GM23338 (cell line): ENCODE data around the gene OLA1. TPM values are rescaled to one million over a fixed set of nuclear protein-coding genes. Genes with fewer than 3 reads are reported as not detected.

Experiments used
- ATAC-seq: fragments of 200-7000 bp; cut with Tn5 transposase; 3 replicates; pipeline ENCODE4 v1.9.1; 2020
- DNase-seq: peaks from one replicate; pipeline ENCODE4 v3.0.0-alpha.2; 2015; ENCODE audit warnings: low spot score
- H2AFZ ChIP-seq: fragments of 200-600 bp; sonication (generic); 2 replicates; pipeline ENCODE4 v1.8.0; 2016; ENCODE audit warnings: antibody characterized with exemption, mild to moderate bottlenecking, moderate library complexity
- H3F3A ChIP-seq: fragments of 200-600 bp; sonication (generic); replicated peaks from 2 replicates; pipeline ENCODE4 v1.8.0; 2017; ENCODE audit warnings: antibody characterized with exemption, mixed run types, low read depth
- H3K27ac ChIP-seq: fragments of 200-600 bp; sonication (generic); 2 replicates; pipeline ENCODE4 v1.6.1; 2016; ENCODE audit warnings: low read depth
- H3K27me3 ChIP-seq: fragments of 200-600 bp; sonication (generic); 2 replicates; pipeline ENCODE4 v1.8.0; 2016; ENCODE audit warnings: mild to moderate bottlenecking, mixed run types, moderate library complexity; ENCODE audit not compliant: insufficient read depth
- H3K36me3 ChIP-seq: fragments of 200-600 bp; sonication (generic); 2 replicates; pipeline ENCODE4 v1.8.0; 2016; ENCODE audit warnings: mild to moderate bottlenecking; ENCODE audit not compliant: insufficient read depth
- H3K4me1 ChIP-seq: fragments of 200-600 bp; sonication (generic); 2 replicates; pipeline ENCODE4 v1.8.0; 2016; ENCODE audit warnings: mild to moderate bottlenecking, moderate library complexity; ENCODE audit not compliant: insufficient read depth
- H3K4me2 ChIP-seq: fragments of 200-600 bp; sonication (generic); 2 replicates; pipeline ENCODE4 v1.7.1; 2017; ENCODE audit warnings: mixed run types
- H3K4me3 ChIP-seq: fragments of 200-600 bp; sonication (generic); 2 replicates; pipeline ENCODE4 v1.6.1; 2016; ENCODE audit warnings: mixed run types
- H3K79me2 ChIP-seq: fragments of 200-600 bp; sonication (generic); replicated peaks from 2 replicates; pipeline ENCODE4 v1.8.0; 2017; ENCODE audit warnings: mild to moderate bottlenecking; ENCODE audit not compliant: insufficient read depth
- H3K9me2 ChIP-seq: fragments of 200-600 bp; sonication (generic); 2 replicates; pipeline ENCODE4 v1.8.0; 2017; ENCODE audit not compliant: insufficient read depth
- H4K20me1 ChIP-seq: fragments of 200-600 bp; sonication (generic); replicated peaks from 2 replicates; pipeline ENCODE4 v1.8.0; 2017; ENCODE audit warnings: mild to moderate bottlenecking; ENCODE audit not compliant: insufficient read depth
- H3K27ac Mint-ChIP-seq: 2 replicates; pipeline ENCODE4 v1.8.0; 2020; ENCODE audit warnings: inconsistent platforms, mild to moderate bottlenecking, moderate library complexity, mixed read lengths
- H3K27me3 Mint-ChIP-seq: 3 replicates; pipeline ENCODE4 v1.8.0; 2022; ENCODE audit warnings: low read depth, mild to moderate bottlenecking, moderate library complexity, mixed read lengths, inconsistent platforms; ENCODE audit not compliant: insufficient read depth, poor library complexity
- H3K36me3 Mint-ChIP-seq: 3 replicates; pipeline ENCODE4 v1.8.0; 2021; ENCODE audit warnings: low read depth, mild to moderate bottlenecking, inconsistent platforms, moderate library complexity, mixed read lengths
- H3K4me1 Mint-ChIP-seq: 3 replicates; pipeline ENCODE4 v1.8.0; 2020; ENCODE audit warnings: mild to moderate bottlenecking, inconsistent platforms, mixed read lengths
- H3K4me3 Mint-ChIP-seq: 3 replicates; pipeline ENCODE4 v1.8.0; 2021; ENCODE audit warnings: moderate library complexity, mild to moderate bottlenecking, inconsistent platforms, mixed read lengths
- H3K9me3 Mint-ChIP-seq: 3 replicates; pipeline ENCODE4 v1.8.0; 2020; ENCODE audit warnings: moderate library complexity, mild to moderate bottlenecking, inconsistent platforms, mixed read lengths
- CREB1 ChIP-seq: fragments of 250-450 bp; sonication (Bioruptor Pico); IDR thresholded peaks from 2 replicates; pipeline ENCODE4 v1.5.0; 2020; ENCODE audit warnings: low read depth, mild to moderate bottlenecking, moderate library complexity
- EZH2 ChIP-seq: fragments of 200-600 bp; sonication (generic); IDR thresholded peaks from one replicate; pipeline ENCODE4 v1.8.0; 2017; ENCODE audit warnings: antibody characterized with exemption, mild to moderate bottlenecking, low read depth; ENCODE audit not compliant: unreplicated experiment
- EZH2phosphoT487 ChIP-seq: fragments of 200-600 bp; sonication (generic); IDR thresholded peaks from one replicate; pipeline ENCODE4 v1.8.1; 2018; ENCODE audit warnings: antibody characterized with exemption; ENCODE audit not compliant: unreplicated experiment
- JUNB ChIP-seq: IDR thresholded peaks from one replicate; pipeline ENCODE4 v1.6.1; 2016; ENCODE audit warnings: antibody characterized with exemption; ENCODE audit not compliant: unreplicated experiment
- NANOG ChIP-seq: IDR thresholded peaks from 2 replicates; pipeline ENCODE4 v1.6.1; 2016; ENCODE audit warnings: antibody characterized with exemption, borderline replicate concordance
- POLR2AphosphoS5 ChIP-seq: IDR thresholded peaks from 2 replicates; pipeline ENCODE4 v1.6.1; 2016; ENCODE audit warnings: antibody characterized with exemption, low read depth
- REST ChIP-seq: IDR thresholded peaks from one replicate; pipeline ENCODE4 v1.6.1; 2018; ENCODE audit warnings: antibody characterized with exemption; ENCODE audit not compliant: unreplicated experiment
- STAT1 ChIP-seq: IDR thresholded peaks from one replicate; pipeline ENCODE4 v1.6.1; 2016; ENCODE audit warnings: antibody characterized with exemption; ENCODE audit not compliant: unreplicated experiment
- ZNF114 ChIP-seq: fragments of 250-450 bp; sonication (Bioruptor Pico); IDR thresholded peaks from 2 replicates; pipeline ENCODE4 v1.5.0; 2020; ENCODE audit warnings: mild to moderate bottlenecking, moderate library complexity
- ZNF331 ChIP-seq: fragments of 250-450 bp; sonication (Bioruptor Pico); IDR thresholded peaks from 2 replicates; pipeline ENCODE4 v1.5.0; 2020; ENCODE audit warnings: low read depth, mild to moderate bottlenecking, moderate library complexity
- polyA plus RNA-seq: library from polyadenylated mRNA; unstranded; fragments of >200 nt; fragmentation: Nextera tagmentation; extraction: Ambion mirVana; gene quantifications from 2 replicates; pipeline ENCODE4 v1.2.1, GENCODE V29; 2016
- total RNA-seq: library from RNA; depleted of rRNA; stranded (reverse); fragments of >200 nt; shearing (Covaris generic); gene quantifications from 2 replicates; pipeline ENCODE4 v1.2.3, GENCODE V29; 2014
- TF ChIP-seq, protein P1 (sequence below): IDR thresholded peaks from 2 replicates; pipeline ENCODE4 v1.6.1; 2016; ENCODE audit warnings: antibody characterized with exemption
- TF ChIP-seq, protein P2 (sequence below): fragments of 250-450 bp; sonication (Bioruptor Pico); IDR thresholded peaks from 2 replicates; pipeline ENCODE4 v1.5.0; 2020; ENCODE audit warnings: mild to moderate bottlenecking, moderate library complexity
- TF ChIP-seq, protein P3 (sequence below), 2 experiments: fragments of 200-600 bp in 1 of 2; sonication (generic) in 1 of 2; conservative IDR thresholded peaks; 2 replicates each; pipeline versions ENCODE4 v1.5.1 to v1.6.1; 2016 to 2017; ENCODE audit warnings: antibody characterized with exemption in 2 of 2, low read depth in 2 of 2, mild to moderate bottlenecking in 2 of 2, moderate library complexity in 1 of 2

The OLA1 gene
- total and polyA plus RNA-seq, 2 experiments from 2014 or later = 104 to 242 TPM

DNA sequence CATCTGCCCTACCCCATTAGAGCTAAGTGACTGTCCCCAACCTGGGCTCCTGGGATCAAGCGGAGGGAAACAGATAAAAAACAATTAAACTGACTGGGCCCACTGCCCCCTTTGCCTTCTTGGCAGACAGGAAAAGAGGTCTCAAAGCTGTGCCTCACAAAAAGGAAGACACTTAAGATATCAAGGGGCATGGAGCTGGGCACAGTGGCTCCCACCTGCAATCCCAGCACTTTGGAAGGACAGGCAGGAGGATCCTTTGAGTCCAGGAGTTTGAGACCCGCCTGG is 208.0 kb downstream of the OLA1 start:
- Mint-ChIP-seq H3K27me3 (peaks cover 7% of the 10 kb centered on the region), H3K27ac (0 out of 2 replicates have a peak overlapping the region, but pooled peaks have one; percentile 67), H3K4me3 (no peak overlapping the region), H3K4me1 (peaks cover 34% of the 10 kb centered on the region), H3K36me3 (no peaks in the 10 kb centered on the region), H3K9me3 (no peaks in the 10 kb centered on the region; the same call in 2 of the 3 replicates)
- Histone ChIP-seq H3K4me1 (peaks cover 17% of the 10 kb centered on the region), H3K36me3 (no peaks in the 10 kb centered on the region), H4K20me1 (no peaks in the 10 kb centered on the region), H3K79me2 (no peaks in the 10 kb centered on the region), H3K4me3 (no peak overlapping the region), H3K9me2 (0 out of 2 replicates have a peak, but pooled peaks cover 5% of the 10 kb centered on the region), H3K4me2 (no peak overlapping the region), H3K27me3 (no peaks in the 10 kb centered on the region), H3F3A (no peaks in the 10 kb centered on the region), H2AFZ (peak overlapping the region; percentile 61), H3K27ac (peak overlapping the region; percentile 33)
- DNase-seq (no peak), ATAC-seq (no peak)
- TF ChIP-seq REST (no peak), JUNB (no peak), STAT1 (no peak), EZH2phosphoT487 (no peak), ZNF331 (CRISPR knock-in tag) (no peak), POLR2AphosphoS5 (no peak), CREB1 (CRISPR knock-in tag) (no peak), EZH2 (no peak), NANOG (no peak), ZNF114 (no peak)
- TF ChIP-seq, protein P1, sequence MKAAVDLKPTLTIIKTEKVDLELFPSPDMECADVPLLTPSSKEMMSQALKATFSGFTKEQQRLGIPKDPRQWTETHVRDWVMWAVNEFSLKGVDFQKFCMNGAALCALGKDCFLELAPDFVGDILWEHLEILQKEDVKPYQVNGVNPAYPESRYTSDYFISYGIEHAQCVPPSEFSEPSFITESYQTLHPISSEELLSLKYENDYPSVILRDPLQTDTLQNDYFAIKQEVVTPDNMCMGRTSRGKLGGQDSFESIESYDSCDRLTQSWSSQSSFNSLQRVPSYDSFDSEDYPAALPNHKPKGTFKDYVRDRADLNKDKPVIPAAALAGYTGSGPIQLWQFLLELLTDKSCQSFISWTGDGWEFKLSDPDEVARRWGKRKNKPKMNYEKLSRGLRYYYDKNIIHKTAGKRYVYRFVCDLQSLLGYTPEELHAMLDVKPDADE = no peak
- TF ChIP-seq, protein P2, sequence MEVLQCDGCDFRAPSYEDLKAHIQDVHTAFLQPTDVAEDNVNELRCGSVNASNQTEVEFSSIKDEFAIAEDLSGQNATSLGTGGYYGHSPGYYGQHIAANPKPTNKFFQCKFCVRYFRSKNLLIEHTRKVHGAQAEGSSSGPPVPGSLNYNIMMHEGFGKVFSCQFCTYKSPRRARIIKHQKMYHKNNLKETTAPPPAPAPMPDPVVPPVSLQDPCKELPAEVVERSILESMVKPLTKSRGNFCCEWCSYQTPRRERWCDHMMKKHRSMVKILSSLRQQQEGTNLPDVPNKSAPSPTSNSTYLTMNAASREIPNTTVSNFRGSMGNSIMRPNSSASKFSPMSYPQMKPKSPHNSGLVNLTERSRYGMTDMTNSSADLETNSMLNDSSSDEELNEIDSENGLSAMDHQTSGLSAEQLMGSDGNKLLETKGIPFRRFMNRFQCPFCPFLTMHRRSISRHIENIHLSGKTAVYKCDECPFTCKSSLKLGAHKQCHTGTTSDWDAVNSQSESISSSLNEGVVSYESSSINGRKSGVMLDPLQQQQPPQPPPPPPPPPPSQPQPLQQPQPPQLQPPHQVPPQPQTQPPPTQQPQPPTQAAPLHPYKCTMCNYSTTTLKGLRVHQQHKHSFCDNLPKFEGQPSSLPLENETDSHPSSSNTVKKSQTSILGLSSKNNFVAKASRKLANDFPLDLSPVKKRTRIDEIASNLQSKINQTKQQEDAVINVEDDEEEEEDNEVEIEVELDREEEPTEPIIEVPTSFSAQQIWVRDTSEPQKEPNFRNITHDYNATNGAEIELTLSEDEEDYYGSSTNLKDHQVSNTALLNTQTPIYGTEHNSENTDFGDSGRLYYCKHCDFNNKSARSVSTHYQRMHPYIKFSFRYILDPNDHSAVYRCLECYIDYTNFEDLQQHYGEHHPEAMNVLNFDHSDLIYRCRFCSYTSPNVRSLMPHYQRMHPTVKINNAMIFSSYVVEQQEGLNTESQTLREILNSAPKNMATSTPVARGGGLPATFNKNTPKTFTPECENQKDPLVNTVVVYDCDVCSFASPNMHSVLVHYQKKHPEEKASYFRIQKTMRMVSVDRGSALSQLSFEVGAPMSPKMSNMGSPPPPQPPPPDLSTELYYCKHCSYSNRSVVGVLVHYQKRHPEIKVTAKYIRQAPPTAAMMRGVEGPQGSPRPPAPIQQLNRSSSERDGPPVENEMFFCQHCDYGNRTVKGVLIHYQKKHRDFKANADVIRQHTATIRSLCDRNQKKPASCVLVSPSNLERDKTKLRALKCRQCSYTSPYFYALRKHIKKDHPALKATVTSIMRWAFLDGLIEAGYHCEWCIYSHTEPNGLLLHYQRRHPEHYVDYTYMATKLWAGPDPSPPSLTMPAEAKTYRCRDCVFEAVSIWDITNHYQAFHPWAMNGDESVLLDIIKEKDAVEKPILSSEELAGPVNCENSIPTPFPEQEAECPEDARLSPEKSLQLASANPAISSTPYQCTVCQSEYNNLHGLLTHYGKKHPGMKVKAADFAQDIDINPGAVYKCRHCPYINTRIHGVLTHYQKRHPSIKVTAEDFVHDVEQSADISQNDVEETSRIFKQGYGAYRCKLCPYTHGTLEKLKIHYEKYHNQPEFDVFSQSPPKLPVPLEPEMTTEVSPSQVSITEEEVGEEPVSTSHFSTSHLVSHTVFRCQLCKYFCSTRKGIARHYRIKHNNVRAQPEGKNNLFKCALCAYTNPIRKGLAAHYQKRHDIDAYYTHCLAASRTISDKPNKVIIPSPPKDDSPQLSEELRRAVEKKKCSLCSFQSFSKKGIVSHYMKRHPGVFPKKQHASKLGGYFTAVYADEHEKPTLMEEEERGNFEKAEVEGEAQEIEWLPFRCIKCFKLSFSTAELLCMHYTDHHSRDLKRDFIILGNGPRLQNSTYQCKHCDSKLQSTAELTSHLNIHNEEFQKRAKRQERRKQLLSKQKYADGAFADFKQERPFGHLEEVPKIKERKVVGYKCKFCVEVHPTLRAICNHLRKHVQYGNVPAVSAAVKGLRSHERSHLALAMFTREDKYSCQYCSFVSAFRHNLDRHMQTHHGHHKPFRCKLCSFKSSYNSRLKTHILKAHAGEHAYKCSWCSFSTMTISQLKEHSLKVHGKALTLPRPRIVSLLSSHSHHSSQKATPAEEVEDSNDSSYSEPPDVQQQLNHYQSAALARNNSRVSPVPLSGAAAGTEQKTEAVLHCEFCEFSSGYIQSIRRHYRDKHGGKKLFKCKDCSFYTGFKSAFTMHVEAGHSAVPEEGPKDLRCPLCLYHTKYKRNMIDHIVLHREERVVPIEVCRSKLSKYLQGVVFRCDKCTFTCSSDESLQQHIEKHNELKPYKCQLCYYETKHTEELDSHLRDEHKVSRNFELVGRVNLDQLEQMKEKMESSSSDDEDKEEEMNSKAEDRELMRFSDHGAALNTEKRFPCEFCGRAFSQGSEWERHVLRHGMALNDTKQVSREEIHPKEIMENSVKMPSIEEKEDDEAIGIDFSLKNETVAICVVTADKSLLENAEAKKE = no peak
- TF ChIP-seq, protein P3, sequence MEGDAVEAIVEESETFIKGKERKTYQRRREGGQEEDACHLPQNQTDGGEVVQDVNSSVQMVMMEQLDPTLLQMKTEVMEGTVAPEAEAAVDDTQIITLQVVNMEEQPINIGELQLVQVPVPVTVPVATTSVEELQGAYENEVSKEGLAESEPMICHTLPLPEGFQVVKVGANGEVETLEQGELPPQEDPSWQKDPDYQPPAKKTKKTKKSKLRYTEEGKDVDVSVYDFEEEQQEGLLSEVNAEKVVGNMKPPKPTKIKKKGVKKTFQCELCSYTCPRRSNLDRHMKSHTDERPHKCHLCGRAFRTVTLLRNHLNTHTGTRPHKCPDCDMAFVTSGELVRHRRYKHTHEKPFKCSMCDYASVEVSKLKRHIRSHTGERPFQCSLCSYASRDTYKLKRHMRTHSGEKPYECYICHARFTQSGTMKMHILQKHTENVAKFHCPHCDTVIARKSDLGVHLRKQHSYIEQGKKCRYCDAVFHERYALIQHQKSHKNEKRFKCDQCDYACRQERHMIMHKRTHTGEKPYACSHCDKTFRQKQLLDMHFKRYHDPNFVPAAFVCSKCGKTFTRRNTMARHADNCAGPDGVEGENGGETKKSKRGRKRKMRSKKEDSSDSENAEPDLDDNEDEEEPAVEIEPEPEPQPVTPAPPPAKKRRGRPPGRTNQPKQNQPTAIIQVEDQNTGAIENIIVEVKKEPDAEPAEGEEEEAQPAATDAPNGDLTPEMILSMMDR (conservative IDR thresholded peaks at IDR 0.05; ENCODE audit: low read depth in 2 of 2) = no peak
